ENCODE results near the gene GREB1L. TPM values are rescaled to one million over a fixed set of nuclear protein-coding genes. Genes with fewer than 3 reads are reported as not detected.

Gene GREB1L
- total and polyA plus RNA-seq, 2 donors (not counting 1 experiment from before 2014, with no cell fraction given), result not detected

GRCh38 chr18:21215490-21215889 lies 26.5 kb upstream of the GREB1L start:
- Histone ChIP-seq H3K4me2 (replicated peaks; ENCODE audit: low read depth, low read length, poor library complexity, severe bottlenecking) (no peak overlapping the region), H3K27me3 (replicated peaks in 1 of 4; ENCODE audit: control extremely low read depth in 1 of 4, control insufficient read depth in 3 of 4, insufficient read depth in 4 of 4, low read length in 3 of 4) (no peaks in the 10 kb centered on the region), H3K4me1 (ENCODE audit: control insufficient read depth in 2 of 2, insufficient read depth in 2 of 2, low read length in 2 of 2) (no peaks in the 10 kb centered on the region), H3K36me3 (replicated peaks in 1 of 2; ENCODE audit: control extremely low read depth in 1 of 2, control insufficient read depth in 1 of 2, extremely low read depth in 1 of 2, insufficient read depth in 2 of 2, low read length in 1 of 2) (no peaks in the 10 kb centered on the region), H4K20me1 (ENCODE audit: control insufficient read depth, insufficient read depth, low read length, poor library complexity, severe bottlenecking) (no peaks in the 10 kb centered on the region), H3K4me3 (ENCODE audit: control extremely low read depth in 1 of 5, extremely low read depth in 1 of 5, insufficient read depth in 1 of 5, low read depth in 2 of 5, low read length in 4 of 5) (no peak overlapping the region), H3K9me3 (ENCODE audit: control extremely low read depth in 1 of 3, control insufficient read depth in 2 of 3, insufficient read depth in 1 of 3, low read length in 2 of 3) (no peaks in the 10 kb centered on the region), H2AFZ (ENCODE audit: insufficient read depth, low read depth, low read length, poor library complexity, severe bottlenecking) (no peak overlapping the region), H3K27ac (ENCODE audit: low read length in 2 of 2) (no peak overlapping the region), H3K9ac (ENCODE audit: low read length) (no peak overlapping the region), H3K79me2 (ENCODE audit: control insufficient read depth, insufficient read depth, low read length) (no peaks in the 10 kb centered on the region)
- H3K27ac Mint-ChIP-seq, result no peak overlapping the region
- H3K4me3 Mint-ChIP-seq, result no peak overlapping the region
- intact Hi-C loops (cut with micrococcal nuclease), result no loop called here
- no CpG with 5 or more reads among the region's 6 CpGs for WGBS (ENCODE audit: insufficient coverage)
- H3K27me3 Mint-ChIP-seq, result no peaks in the 10 kb centered on the region
- H3K4me1 Mint-ChIP-seq, result no peaks in the 10 kb centered on the region
- TF ChIP-seq EZH2 (IDR thresholded peaks at IDR 0.05; ENCODE audit: borderline replicate concordance, insufficient read depth, low read depth, low read length, poor library complexity, severe bottlenecking) (no peak), CTCF (IDR thresholded peaks at IDR 0.05) (no peak)
- CTCF ChIA-PET, result no interaction called here
- DNase-seq, result no peak
- H3K9me3 Mint-ChIP-seq (ENCODE audit: insufficient read depth), result no peaks in the 10 kb centered on the region
- POLR2A ChIA-PET, result no interaction called here
- no peak for ATAC-seq (ENCODE audit: low read depth)

GRCh38 chr18:21218862-21219261 lies 23.2 kb upstream of the GREB1L start:
- TF ChIP-seq CTCF (IDR thresholded peaks at IDR 0.05) (no peak), EZH2 (IDR thresholded peaks at IDR 0.05; ENCODE audit: borderline replicate concordance, insufficient read depth, low read depth, low read length, poor library complexity, severe bottlenecking) (no peak)
- Mint-ChIP-seq H3K27ac (no peak overlapping the region), H3K4me3 (no peak overlapping the region), H3K9me3 (ENCODE audit: insufficient read depth) (no peaks in the 10 kb centered on the region), H3K27me3 (no peaks in the 10 kb centered on the region), H3K4me1 (no peaks in the 10 kb centered on the region)
- CTCF ChIA-PET, result no interaction called here
- H3K9ac ChIP-seq (ENCODE audit: low read length), result no peak overlapping the region
- ATAC-seq (ENCODE audit: low read depth) (no peak), DNase-seq (no peak)
- no peaks in the 10 kb centered on the region for H3K79me2 ChIP-seq (ENCODE audit: control insufficient read depth, insufficient read depth, low read length)
- no peaks in the 10 kb centered on the region for H3K4me1 ChIP-seq (ENCODE audit: control insufficient read depth in 2 of 2, insufficient read depth in 2 of 2, low read length in 2 of 2)
- no peak overlapping the region for H3K4me2 ChIP-seq (replicated peaks; ENCODE audit: low read depth, low read length, poor library complexity, severe bottlenecking)
- no peak overlapping the region for H3K4me3 ChIP-seq (ENCODE audit: control extremely low read depth in 1 of 5, extremely low read depth in 1 of 5, insufficient read depth in 1 of 5, low read depth in 2 of 5, low read length in 4 of 5)
- H3K27me3 ChIP-seq (replicated peaks in 1 of 4; ENCODE audit: control extremely low read depth in 1 of 4, control insufficient read depth in 3 of 4, insufficient read depth in 4 of 4, low read length in 3 of 4), result no peaks in the 10 kb centered on the region
- no peak overlapping the region for H3K27ac ChIP-seq (ENCODE audit: low read length in 2 of 2)
- no CpG with 5 or more reads among the region's 3 CpGs for WGBS (ENCODE audit: insufficient coverage)
- no peaks in the 10 kb centered on the region for H4K20me1 ChIP-seq (ENCODE audit: control insufficient read depth, insufficient read depth, low read length, poor library complexity, severe bottlenecking)
- no peaks in the 10 kb centered on the region for H3K9me3 ChIP-seq (ENCODE audit: control extremely low read depth in 1 of 3, control insufficient read depth in 2 of 3, insufficient read depth in 1 of 3, low read length in 2 of 3)
- no peaks in the 10 kb centered on the region for H3K36me3 ChIP-seq (replicated peaks in 1 of 2; ENCODE audit: control extremely low read depth in 1 of 2, control insufficient read depth in 1 of 2, extremely low read depth in 1 of 2, insufficient read depth in 2 of 2, low read length in 1 of 2)
- intact Hi-C loops (cut with micrococcal nuclease), result no loop called here
- H2AFZ ChIP-seq (ENCODE audit: insufficient read depth, low read depth, low read length, poor library complexity, severe bottlenecking), result no peak overlapping the region
- POLR2A ChIA-PET, result no interaction called here

Data from B cell (primary cell).